H1 (cell line): ENCODE data around the gene DDX59. TPM values are rescaled to one million over a fixed set of nuclear protein-coding genes. Genes with fewer than 3 reads are reported as not detected.

Experiments used
- CTCF ChIA-PET: fragments of 300-600 bp; sonication (Branson Sonifier 250); formaldehyde crosslinking; loops from one replicate; lab custom pipeline; 2021; ENCODE audit not compliant: partially characterized antibody; lab: Charles Lee
- POLR2A ChIA-PET: fragments of 300-600 bp; sonication (Branson Sonifier 250); formaldehyde crosslinking; loops from one replicate; lab custom pipeline; 2021; ENCODE audit warnings: inconsistent platforms; ENCODE audit not compliant: partially characterized antibody; lab: Charles Lee
- DNase-seq, 2 experiments: peaks; one replicate each; pipeline versions ENCODE4 v3.0.0 to v3.0.0-alpha.2; 2010 to 2022; ENCODE audit warnings: low spot score in 2 of 2, low read depth in 1 of 2, mixed read lengths in 1 of 2
- FAIRE-seq: peaks from 2 replicates; lab custom pipeline; 2011; peaks lifted over from hg19 to GRCh38; lab: Jason Lieb, UNC
- H2AFZ ChIP-seq: 2 replicates; pipeline ENCODE4 v1.8.1; 2012; ENCODE audit warnings: low read length, inconsistent platforms
- H2AK5ac ChIP-seq: 2 replicates; pipeline ENCODE4 v1.6.1; 2013; ENCODE audit warnings: low read depth, low read length
- H2BK120ac ChIP-seq: replicated peaks from 2 replicates; pipeline ENCODE3; 2013; ENCODE audit warnings: low read depth, low read length, inconsistent platforms
- H2BK12ac ChIP-seq: 2 replicates; pipeline ENCODE4 v1.6.1; 2013; ENCODE audit warnings: low read depth, low read length
- H2BK15ac ChIP-seq: 2 replicates; pipeline ENCODE4 v1.6.1; 2013; ENCODE audit warnings: low read length
- H2BK20ac ChIP-seq: 2 replicates; pipeline ENCODE4 v1.6.1; 2013; ENCODE audit warnings: low read length
- H2BK5ac ChIP-seq: 2 replicates; pipeline ENCODE4 v1.6.1; 2013; ENCODE audit warnings: low read depth, low read length
- H3K14ac ChIP-seq: 2 replicates; pipeline ENCODE4 v1.6.1; 2013; ENCODE audit warnings: inconsistent platforms; ENCODE audit not compliant: insufficient read length
- H3K18ac ChIP-seq: 2 replicates; pipeline ENCODE4 v1.6.1; 2013; ENCODE audit warnings: low read length; ENCODE audit errors: extremely low read depth
- H3K23ac ChIP-seq: 2 replicates; pipeline ENCODE4 v1.6.1; 2013; ENCODE audit warnings: inconsistent platforms; ENCODE audit not compliant: insufficient read length
- H3K23me2 ChIP-seq: 2 replicates; pipeline ENCODE4 v1.6.1; 2013; ENCODE audit warnings: low read depth, low read length
- H3K27ac ChIP-seq: 2 replicates; pipeline ENCODE4 v1.6.1; 2011; ENCODE audit warnings: low read depth, low read length, inconsistent platforms
- H3K27me3 ChIP-seq, 4 experiments: replicated peaks in 1 of 4; 1 replicate in 1 of 4; 2 replicates in 3 of 4; pipeline versions ENCODE4 v1.6.1 to v1.8.1; 2011 to 2013; ENCODE audit warnings: low read length in 3 of 4, mild to moderate bottlenecking in 3 of 4, inconsistent platforms in 2 of 4, mixed read lengths in 2 of 4, moderate library complexity in 1 of 4; ENCODE audit not compliant: control insufficient read depth in 3 of 4, insufficient read depth in 3 of 4; ENCODE audit errors: extremely low read depth in 1 of 4
- H3K36me3 ChIP-seq, 4 experiments: 2 replicates each; pipeline versions ENCODE4 v1.6.1 to v1.8.1; 2011 to 2013; ENCODE audit warnings: mild to moderate bottlenecking in 4 of 4, low read length in 3 of 4, moderate library complexity in 2 of 4, control low read depth in 1 of 4, inconsistent platforms in 1 of 4; ENCODE audit not compliant: insufficient read depth in 4 of 4, control insufficient read depth in 2 of 4
- H3K4ac ChIP-seq: replicated peaks from 2 replicates; pipeline ENCODE3; 2013; ENCODE audit warnings: low read length, low read depth, mixed read lengths, inconsistent platforms; ENCODE audit not compliant: insufficient read length
- H3K4me1 ChIP-seq, 4 experiments: replicated peaks in 1 of 4; 1 replicate in 1 of 4; 2 replicates in 3 of 4; pipeline versions ENCODE4 v1.6.1 to v1.8.1; 2011 to 2013; ENCODE audit warnings: low read length in 3 of 4, inconsistent platforms in 2 of 4, mixed read lengths in 1 of 4; ENCODE audit not compliant: insufficient read depth in 4 of 4, control insufficient read depth in 3 of 4
- H3K4me2 ChIP-seq, 2 experiments: 2 replicates each; pipeline versions ENCODE4 v1.6.1 to v1.8.1; 2011 to 2013; ENCODE audit warnings: low read depth in 2 of 2, low read length in 2 of 2, control low read depth in 1 of 2, inconsistent platforms in 1 of 2, mild to moderate bottlenecking in 1 of 2; ENCODE audit not compliant: insufficient read depth in 1 of 2
- H3K4me3 ChIP-seq, 4 experiments: fragments of 200-600, 300-600 bp in 1 of 4; sonication (generic), shearing (Covaris generic), sonication (Bioruptor Twin) in 1 of 4; 2 replicates each; pipeline versions ENCODE4 v1.5.1 to v1.8.1; 2011 to 2016; ENCODE audit warnings: low read length in 4 of 4, low read depth in 3 of 4, control low read depth in 2 of 4, inconsistent platforms in 2 of 4, mild to moderate bottlenecking in 2 of 4, mixed read lengths in 1 of 4, moderate library complexity in 1 of 4; ENCODE audit not compliant: insufficient read depth in 2 of 4; ENCODE audit errors: extremely low read depth in 1 of 4
- H3K56ac ChIP-seq: replicated peaks from 2 replicates; pipeline ENCODE3; 2013; ENCODE audit warnings: low read depth, mild to moderate bottlenecking, mixed read lengths, low read length, inconsistent platforms; ENCODE audit not compliant: insufficient read length
- H3K79me1 ChIP-seq: 2 replicates; pipeline ENCODE4 v1.6.1; 2013; ENCODE audit warnings: low read depth, low read length, control low read depth
- H3K79me2 ChIP-seq, 2 experiments: 2 replicates each; pipeline versions ENCODE4 v1.6.1 to v1.8.1; 2012 to 2013; ENCODE audit warnings: low read length in 2 of 2, mild to moderate bottlenecking in 2 of 2, inconsistent platforms in 1 of 2; ENCODE audit not compliant: insufficient read depth in 2 of 2, control insufficient read depth in 1 of 2
- H3K9ac ChIP-seq, 4 experiments: replicated peaks in 1 of 4; 1 replicate in 1 of 4; 2 replicates in 3 of 4; pipeline versions ENCODE4 v1.6.1 to v1.8.1; 2011 to 2013; ENCODE audit warnings: low read depth in 3 of 4, low read length in 3 of 4, control low read depth in 2 of 4, mild to moderate bottlenecking in 2 of 4, moderate library complexity in 2 of 4, inconsistent platforms in 1 of 4; ENCODE audit errors: extremely low read depth in 1 of 4
- H3K9me3 ChIP-seq, 2 experiments: 2 replicates each; pipeline versions ENCODE4 v1.6.1 to v1.8.1; 2012 to 2013; ENCODE audit warnings: mild to moderate bottlenecking in 2 of 2, moderate library complexity in 2 of 2, control low read depth in 1 of 2, inconsistent platforms in 1 of 2, low read depth in 1 of 2, low read length in 1 of 2, mixed read lengths in 1 of 2; ENCODE audit not compliant: insufficient read depth in 2 of 2
- H4K20me1 ChIP-seq, 2 experiments: replicated peaks in 1 of 2; 2 replicates each; pipeline versions ENCODE3 to v1.8.1; 2011 to 2013; ENCODE audit warnings: inconsistent platforms in 2 of 2, low read length in 2 of 2, mild to moderate bottlenecking in 1 of 2; ENCODE audit not compliant: insufficient read depth in 2 of 2, control insufficient read depth in 1 of 2
- H4K5ac ChIP-seq: 2 replicates; pipeline ENCODE4 v1.6.1; 2013; ENCODE audit warnings: low read length, low read depth, mixed read lengths, inconsistent platforms; ENCODE audit not compliant: insufficient read length
- H4K8ac ChIP-seq: 2 replicates; pipeline ENCODE4 v1.8.0; 2013; ENCODE audit warnings: mild to moderate bottlenecking, moderate library complexity, low read length, inconsistent platforms; ENCODE audit not compliant: insufficient read depth; ENCODE audit errors: extremely low read depth
- H4K91ac ChIP-seq: replicated peaks from 2 replicates; pipeline ENCODE3; 2013; ENCODE audit warnings: low read length, mixed read lengths, inconsistent platforms; ENCODE audit not compliant: insufficient read length
- BRCA1 ChIP-seq: IDR thresholded peaks from 2 replicates; pipeline ENCODE4 v1.6.1; 2012; ENCODE audit warnings: low read depth, low read length, improper control_type of control experiment
- CTBP2 ChIP-seq: IDR thresholded peaks from 2 replicates; pipeline ENCODE4 v1.7.0; 2011; ENCODE audit warnings: borderline replicate concordance, mild to moderate bottlenecking, moderate library complexity, mixed read lengths, low read length; ENCODE audit not compliant: insufficient read depth, insufficient read length
- FOSL1 ChIP-seq: IDR thresholded peaks from 2 replicates; pipeline ENCODE4 v1.6.1; 2011; ENCODE audit warnings: mild to moderate bottlenecking, low read depth, low read length, moderate library complexity; ENCODE audit not compliant: insufficient read depth
- HDAC6 ChIP-seq: IDR thresholded peaks from one replicate; pipeline ENCODE4 v1.7.1; 2012; ENCODE audit warnings: low read depth, mild to moderate bottlenecking, inconsistent platforms, low read length, moderate library complexity
- RNF2 ChIP-seq: fragments of 200-900, 300-1000 bp; sonication (generic); IDR thresholded peaks from 2 replicates; pipeline ENCODE4 v1.7.1; 2016; ENCODE audit warnings: borderline replicate concordance, low read depth, mild to moderate bottlenecking, antibody characterized with exemption, low read length; ENCODE audit not compliant: poor library complexity, severe bottlenecking; ENCODE audit errors: missing control alignments
- SAP30 ChIP-seq: fragments of 300-600 bp; sonication (generic); IDR thresholded peaks from 2 replicates; pipeline ENCODE4 v1.7.1; 2012; ENCODE audit warnings: low read length, moderate library complexity, mild to moderate bottlenecking, inconsistent platforms; ENCODE audit not compliant: insufficient read depth, insufficient replicate concordance
- SIX5 ChIP-seq: IDR thresholded peaks from 2 replicates; pipeline ENCODE4 v1.6.1; 2011; ENCODE audit warnings: mild to moderate bottlenecking, low read depth, low read length
- SP1 ChIP-seq: IDR thresholded peaks from 2 replicates; pipeline ENCODE4 v1.6.1; 2011; ENCODE audit warnings: low read depth, low read length
- YY1 ChIP-seq: IDR thresholded peaks from 2 replicates; pipeline ENCODE4 v1.6.1; 2011; ENCODE audit warnings: low read depth, mild to moderate bottlenecking, low read length
- WGBS, 2 experiments: shearing (Covaris generic) in 1 of 2; methylation state at CpG; one replicate each; pipeline versions ENCODE4 v1.1.6 to v1.1.7; 2013 to 2015; ENCODE audit warnings: low lambda C conversion rate in 2 of 2, mixed read lengths in 2 of 2, inconsistent platforms in 1 of 2, low coverage in 1 of 2, missing lambda C conversion rate in 1 of 2; ENCODE audit not compliant: insufficient replicate concordance in 2 of 2, insufficient coverage in 1 of 2, insufficient read length in 1 of 2; ENCODE audit errors: extremely low coverage in 1 of 2, missing lambda C conversion rate in 1 of 2; 5-methylcytosine and 5-hydroxymethylcytosine counted together
- polyA plus RNA-seq, 7 experiments: library from polyadenylated mRNA; depleted of rRNA in 3 of 7; stranded (reverse) in 5 of 7; unstranded in 2 of 7; fragments of >200 nt in 5 of 7; fragments of 200-250 nt in 2 of 7; gene quantifications; 1 replicate in 5 of 7; 2 replicates in 1 of 7; 4 replicates in 1 of 7; pipeline versions ENCODE4 v1.2.1 to v1.2.3, GENCODE V29; 2011 to 2013; ENCODE audit warnings: missing spikeins in 2 of 7, mixed read lengths in 2 of 7
- total RNA-seq: library from RNA; stranded (reverse); fragmentation: NEBNext Ultra II Directional; extraction: Animal tissue kit (Norgen Biotek cat#: 25700); gene quantifications from 2 replicates; pipeline ENCODE4 v1.2.1, GENCODE V29; 2021

Gene DDX59
- total and polyA plus RNA-seq, 2 of the 8 experiments (the other 6 are each of a cell fraction or from before 2014, with no cell fraction given): 8.3 to 19.4 TPM

DNA sequence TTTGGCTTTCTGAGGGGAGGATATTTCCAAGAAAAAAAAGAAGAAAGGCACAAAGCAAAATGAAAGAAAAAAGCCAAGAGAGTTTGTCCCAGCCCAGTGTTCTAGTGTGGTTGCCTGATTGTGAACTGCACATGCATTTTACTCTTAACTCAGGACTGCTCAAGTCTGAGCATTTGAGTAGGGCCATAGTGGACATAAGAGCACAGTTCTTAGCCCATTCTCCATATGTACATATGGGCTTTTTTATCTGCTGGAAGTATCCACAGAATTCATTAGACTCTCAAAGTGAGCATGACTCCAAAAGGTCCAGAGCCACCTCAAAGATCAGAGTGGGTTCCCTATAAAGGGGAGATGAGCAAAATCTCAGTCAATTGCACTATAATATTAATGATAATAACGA lies 13.6 kb upstream of the DDX59 start:
- Histone ChIP-seq H3K4me1 (peaks cover 0 to 3% (median 1%) of the 10 kb centered on the region in 4 experiments; a peak in 3 of 7 replicates), H3K14ac (no peak overlapping the region), H2AK5ac (no peak overlapping the region), H4K20me1 (no peaks in the 10 kb centered on the region), H3K27me3 (peaks cover 0 to 2% (median 0%) of the 10 kb centered on the region in 4 experiments; a peak in 1 of 7 replicates), H3K18ac (no peak overlapping the region), H3K56ac (no peak overlapping the region), H2BK12ac (no peak overlapping the region), H3K23me2 (no peaks in the 10 kb centered on the region), H2BK20ac (no peak overlapping the region), H3K4ac (no peak overlapping the region), H3K36me3 (no peaks in the 10 kb centered on the region), H3K79me1 (no peaks in the 10 kb centered on the region), H3K4me2 (no peak overlapping the region), H4K8ac (no peak overlapping the region), H3K27ac (no peak overlapping the region), H4K5ac (no peak overlapping the region), H3K23ac (no peak overlapping the region), H4K91ac (no peak overlapping the region), H3K9ac (no peak overlapping the region), H2BK15ac (no peak overlapping the region), H3K79me2 (no peaks in the 10 kb centered on the region), H2AFZ (no peak overlapping the region), H2BK5ac (no peak overlapping the region), H3K9me3 (no peaks in the 10 kb centered on the region), H3K4me3 (no peak overlapping the region), H2BK120ac (no peak overlapping the region)
- TF ChIP-seq SIX5: no peak
- TF ChIP-seq SAP30: no peak
- TF ChIP-seq SP1: no peak
- no peak for TF ChIP-seq YY1
- TF ChIP-seq FOSL1: no peak
- TF ChIP-seq HDAC6: no peak
- TF ChIP-seq RNF2: no peak
- TF ChIP-seq CTBP2: no peak
- TF ChIP-seq BRCA1: no peak
- FAIRE-seq: no peak
- no peak for DNase-seq
- ChIA-PET CTCF (no interaction called here), POLR2A (interaction anchor here (0.7 to 2.6 kb wide), 2 partner anchors 13 to 161 kb away, joined by 3 to 7 read pairs; partner anchors contain the start of gene DDX59)
- WGBS, 2 experiments: 0% methylated on average over 1 of the region's 1 CpG; no CpG with 5 or more reads in 1 of the 2 experiments
